Hematopoietic multipotent progenitor cell treated with erythropoietin and hydrocortisone succinate and interleukin-3 and kit ligand, for 4 days (in vitro differentiated cells): ENCODE measurements around the gene CD79A.
"Not testable (repeated sequence)": the region's sequence is repeated elsewhere in the genome, so short reads cannot be mapped to it uniquely, and the experiment has no call there.

Source experiments
- DNase-seq: peaks from one replicate; pipeline ENCODE4 v3.0.0-alpha.2; 2015

The CD79A gene

GRCh38 chr19:41863209-41863931 is 13.7 kb upstream of the CD79A start:
- peak; percentile 78 for DNase-seq

GRCh38 chr19:41864374-41864773 is 12.7 kb upstream of the CD79A start:
- no peak for DNase-seq

DNA sequence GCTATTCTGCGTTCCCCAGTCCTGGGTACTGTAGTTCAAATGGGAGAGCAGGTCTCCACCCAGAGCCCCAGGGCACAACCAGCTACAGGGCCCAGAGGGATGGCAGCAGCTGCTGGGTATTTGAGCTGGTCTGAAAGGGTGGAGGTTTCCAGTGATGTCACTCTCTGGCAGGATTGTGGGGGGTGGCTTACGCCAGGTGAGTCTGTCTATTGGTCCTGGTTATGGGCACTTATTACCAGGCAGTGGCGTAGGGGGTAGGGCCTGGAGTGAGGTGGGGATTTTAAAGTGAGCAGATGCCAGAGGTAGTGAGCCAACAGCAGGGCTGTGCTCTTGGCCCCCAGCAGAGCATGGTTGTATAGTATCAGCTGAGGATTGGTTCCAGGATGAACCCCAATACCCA is 10.8 kb upstream of the CD79A start:
- DNase-seq = no peak

- DNase-seq = no peak
Measured at GRCh38 chr19:41868120-41868988, 8.7 kb upstream of the CD79A start.

GRCh38 chr19:41868989-41869300 is 8.1 kb upstream of the CD79A start:
- DNase-seq = no peak

DNA sequence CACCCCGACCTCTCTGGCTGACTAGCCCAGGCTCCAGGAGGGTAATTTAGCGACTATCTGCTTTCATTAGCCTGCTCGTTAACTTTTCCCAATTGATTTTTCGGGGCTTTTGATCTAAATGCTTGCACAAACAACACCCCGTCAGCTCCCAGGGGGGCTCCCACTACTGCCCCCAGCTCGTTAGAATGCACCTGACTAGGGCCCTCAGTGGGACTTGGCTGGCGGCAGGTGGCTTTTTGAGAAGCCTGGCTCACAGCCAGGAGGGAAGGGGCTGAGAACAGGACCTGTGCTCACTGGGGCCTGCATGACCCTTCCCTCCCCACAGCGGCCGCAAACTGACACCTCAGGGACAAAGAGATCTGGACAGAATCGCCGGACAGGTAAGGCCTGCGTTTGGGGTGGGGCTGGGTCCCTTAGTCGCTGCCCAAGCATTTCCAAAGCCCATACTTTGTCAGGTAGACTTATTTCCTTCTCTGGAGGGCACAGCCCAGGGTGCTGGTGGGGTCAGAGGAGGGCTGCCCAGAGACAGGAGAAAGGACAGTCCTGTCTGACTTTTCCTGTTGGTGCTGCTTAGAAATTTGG is 7.6 kb upstream of the CD79A start:
- DNase-seq = no peak

DNA sequence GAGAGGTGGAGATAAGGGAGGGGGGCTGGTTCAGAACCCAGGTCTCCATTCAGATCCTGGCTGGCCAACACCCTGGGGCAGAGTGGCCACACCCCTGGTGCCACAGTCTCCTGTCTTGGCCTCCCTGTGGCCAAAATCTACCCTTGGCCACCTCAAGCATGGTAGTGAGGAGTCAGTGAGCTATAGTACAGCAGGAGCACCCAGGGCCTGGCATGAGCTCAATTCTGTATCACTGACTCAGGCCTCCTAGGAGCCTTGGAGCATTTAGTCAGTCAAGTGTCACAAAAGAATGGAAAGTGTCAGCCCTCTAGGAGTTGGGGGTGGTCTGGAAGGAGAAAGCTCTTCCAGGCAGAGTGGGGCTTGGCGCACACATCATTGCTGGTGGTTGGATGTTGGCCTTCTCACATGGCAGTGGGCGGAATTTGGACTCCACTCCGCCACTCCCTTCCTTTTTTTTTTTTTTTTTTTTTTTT is 6.6 kb upstream of the CD79A start:
- DNase-seq = no peak

DNA sequence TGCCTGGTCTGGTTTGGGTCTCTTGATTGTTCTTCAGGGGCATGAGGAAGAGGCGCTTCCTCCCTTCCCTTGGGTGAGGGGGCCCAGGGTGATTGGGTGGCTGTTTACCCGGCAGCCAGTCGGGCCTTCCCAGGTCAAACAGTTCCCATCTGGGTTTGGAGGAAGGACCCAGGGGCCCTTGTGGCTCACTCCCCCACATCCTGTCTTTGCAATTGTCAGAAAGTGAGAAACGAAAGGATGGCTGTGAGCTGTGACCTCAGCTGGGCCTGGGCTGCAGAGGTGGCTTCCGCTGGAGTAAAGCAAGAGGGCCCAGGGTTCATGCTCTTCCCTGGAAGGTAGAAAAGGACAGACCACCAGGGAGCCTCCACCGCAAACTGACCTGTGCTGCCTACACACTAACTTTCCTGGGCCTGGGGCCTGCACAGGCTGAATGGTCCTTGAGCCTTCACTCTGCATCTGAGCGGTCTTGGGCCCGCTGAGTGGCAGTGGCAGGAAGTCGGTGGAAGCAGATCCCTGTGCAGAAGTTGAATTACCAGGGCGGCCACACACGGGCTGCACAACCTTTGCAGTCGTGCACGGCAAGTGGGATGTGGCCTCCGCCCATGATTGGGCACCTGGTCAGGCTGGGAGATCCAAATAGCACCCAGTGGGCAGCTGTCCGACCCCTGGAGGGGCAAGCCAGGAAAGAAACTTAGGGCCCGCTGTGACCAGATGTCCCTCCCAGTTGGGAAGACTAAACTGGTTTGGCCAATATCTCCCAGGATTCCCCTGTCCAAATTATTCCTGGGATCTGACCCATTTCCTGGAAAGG is 5.3 kb upstream of the CD79A start:
- peak; percentile 74 for DNase-seq

GRCh38 chr19:41872384-41872774 is 4.7 kb upstream of the CD79A start:
- no peak for DNase-seq

- DNase-seq = peak; percentile 83
Measured at GRCh38 chr19:41872775-41873647, 4.1 kb upstream of the CD79A start.

- DNase-seq = not testable (repeated sequence)
Measured at GRCh38 chr19:41875973-41876372, 1.1 kb upstream of the CD79A start.

- DNase-seq = no peak
Measured at GRCh38 chr19:41877916-41878905, 1.1 kb downstream of the CD79A start.

- DNase-seq = no peak
Measured at GRCh38 chr19:41879080-41879479, 2.0 kb downstream of the CD79A start.

DNA sequence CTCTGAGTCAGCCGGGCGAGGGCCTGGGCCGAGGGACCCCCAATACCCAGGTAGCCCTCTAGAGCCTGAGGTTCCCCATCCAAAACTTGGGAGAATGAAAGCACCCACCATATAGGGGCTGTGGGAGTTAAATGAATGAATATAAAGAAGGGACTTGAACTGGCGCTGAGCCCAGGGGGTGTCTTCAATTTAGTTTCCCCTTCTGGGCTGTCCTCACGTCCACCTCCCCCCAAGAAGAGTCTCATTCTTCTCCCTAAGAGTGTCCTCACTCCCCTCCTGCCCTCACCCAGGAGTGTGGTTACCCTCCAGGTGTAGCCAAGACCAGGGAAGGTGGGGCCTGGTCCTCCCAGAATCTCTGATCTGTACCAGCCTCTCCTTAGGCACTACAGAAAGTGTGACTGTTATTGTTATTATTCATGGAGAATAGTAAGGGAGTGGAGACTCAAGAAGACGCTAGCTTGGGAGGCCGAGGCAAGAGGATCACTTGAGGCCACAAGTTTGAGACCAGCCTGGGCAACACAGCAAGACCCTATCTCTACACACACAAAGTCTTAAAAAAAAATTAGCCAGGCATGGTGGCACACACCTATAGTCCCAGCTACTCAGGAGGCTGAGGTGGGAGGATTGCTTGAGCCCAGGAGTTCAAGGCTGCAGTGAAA is 2.7 kb downstream of the CD79A start:
- DNase-seq = no peak

DNA sequence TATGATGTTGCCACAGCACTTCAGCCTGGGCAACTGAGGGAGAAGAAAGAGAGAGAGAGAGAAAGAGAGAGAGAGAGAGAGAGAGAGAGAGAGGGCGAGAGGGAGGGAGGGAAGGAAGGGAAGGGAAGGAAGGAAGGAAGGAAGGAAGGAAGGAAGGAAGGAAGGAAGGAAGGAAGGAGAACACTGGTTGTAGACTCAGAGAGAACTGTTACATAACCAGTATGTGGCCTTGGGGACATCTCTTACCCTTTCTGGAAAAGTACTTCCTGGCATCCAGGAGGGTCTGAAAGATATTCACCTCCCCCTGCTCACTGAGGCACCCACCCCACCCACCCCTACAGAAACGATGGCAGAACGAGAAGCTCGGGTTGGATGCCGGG is 3.2 kb downstream of the CD79A start:
- no peak for DNase-seq

DNA sequence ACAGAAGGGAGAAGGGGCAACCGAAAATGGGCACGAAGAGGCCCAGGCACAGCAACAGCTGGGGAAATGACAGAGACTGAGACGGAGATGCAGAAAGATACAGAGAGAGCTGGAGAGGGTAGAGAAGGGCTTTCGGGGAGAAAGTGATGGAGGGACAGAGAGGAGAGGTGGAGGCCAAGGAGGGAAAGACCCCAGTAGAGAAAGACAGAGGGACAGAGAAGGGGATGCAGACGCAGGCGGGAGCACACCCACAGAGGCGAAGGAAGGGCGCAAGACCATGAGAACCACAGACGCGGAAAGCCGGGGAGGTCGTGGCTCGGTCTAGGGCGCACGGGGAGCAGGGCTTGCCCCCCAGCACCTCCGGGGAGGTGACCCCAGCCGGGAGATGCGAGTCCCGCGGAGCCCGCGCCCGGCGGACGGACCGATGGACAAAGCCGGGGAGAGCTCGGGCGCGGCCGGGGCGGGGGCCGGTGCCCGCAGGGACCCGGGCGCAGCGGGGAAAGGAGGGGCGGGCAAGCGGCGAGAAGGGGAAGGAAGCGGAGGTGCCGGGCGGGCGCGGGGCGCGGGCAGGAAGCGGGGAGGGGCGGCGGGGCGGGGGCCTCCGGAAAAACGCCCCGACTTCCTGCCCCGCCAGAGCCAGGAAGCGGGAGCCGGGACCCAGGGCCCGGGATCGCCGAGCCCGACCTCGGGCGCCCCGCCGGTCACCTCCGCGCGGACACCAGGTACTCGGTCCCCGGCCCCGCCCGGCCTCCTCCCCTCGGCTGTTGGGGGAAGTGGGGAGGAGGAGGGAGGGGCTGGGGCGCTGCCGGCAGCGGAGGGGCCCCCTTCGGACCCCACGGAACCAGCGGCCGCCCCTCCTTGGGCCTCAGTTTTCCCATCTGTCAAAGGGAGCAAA is 5.7 kb downstream of the CD79A start, which contains the start of gene ARHGEF1:
Gene ARHGEF1 (plus strand): TSS at position 617 of the 895 bp plus-strand sequence. CDS start 4,899 bp downstream, outside the sequence.
- DNase-seq = peak; percentile 72

DNA sequence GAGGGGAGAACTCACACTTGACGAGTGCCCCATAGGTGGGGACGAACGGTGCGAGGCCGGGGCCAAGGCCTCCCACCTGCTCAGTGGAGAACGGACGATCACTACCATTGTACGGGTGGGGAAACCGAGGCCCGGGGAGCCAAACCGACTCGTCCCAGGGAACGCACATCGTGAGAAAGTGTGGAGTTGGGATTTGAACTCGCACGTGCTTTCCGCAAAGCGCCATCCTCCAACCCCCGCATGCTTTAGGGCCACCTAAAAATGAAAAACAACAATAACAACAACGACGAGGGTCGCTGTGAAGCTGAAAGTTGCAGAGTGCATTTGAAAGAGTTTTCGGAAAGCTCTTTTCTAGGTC is 6.4 kb downstream of the CD79A start:
- no peak for DNase-seq

DNA sequence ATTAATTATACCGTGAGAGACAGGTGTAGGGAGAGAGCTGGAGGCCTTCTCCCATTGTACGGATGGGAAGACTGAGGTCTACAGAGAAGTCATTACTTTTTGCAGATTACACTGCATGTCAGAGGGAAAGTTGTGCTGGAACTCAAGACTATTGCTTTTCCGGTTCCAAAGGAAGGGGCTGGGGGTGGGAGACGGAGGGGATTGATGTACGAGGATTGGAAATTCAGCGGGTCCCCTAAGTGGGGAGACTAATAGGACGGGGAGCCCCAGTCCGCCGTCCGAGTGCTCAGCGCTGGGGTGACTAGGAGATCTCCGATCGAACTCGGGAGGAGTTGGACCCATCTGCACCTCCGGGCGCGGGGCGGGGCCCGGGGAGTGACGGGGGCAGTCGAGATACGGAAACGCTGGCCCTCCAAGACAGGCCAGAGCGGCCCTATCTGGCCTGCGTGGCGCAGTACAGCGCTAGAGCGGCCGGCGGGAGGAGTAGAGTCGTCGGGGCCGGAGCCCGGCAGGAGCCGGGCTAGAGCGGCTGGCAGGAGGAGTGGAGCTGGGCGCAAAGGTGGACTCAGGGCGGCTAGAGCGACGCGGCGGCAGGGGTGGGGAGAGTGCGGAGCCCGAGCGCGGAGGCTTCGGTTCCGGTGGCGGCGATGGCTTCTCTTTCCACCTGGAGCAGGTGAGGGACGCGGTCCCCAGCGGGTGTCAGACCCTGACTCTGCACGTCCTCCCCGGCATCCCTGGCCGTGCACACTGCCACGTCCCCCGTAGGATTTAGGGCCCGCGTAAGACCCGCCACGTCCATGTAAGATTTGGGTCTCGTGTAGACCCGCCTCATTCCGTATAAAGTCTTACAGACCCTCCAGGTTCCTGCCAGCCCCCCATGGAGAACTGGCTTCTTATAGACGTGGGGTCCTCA is 7.0 kb downstream of the CD79A start:
- DNase-seq = peak; percentile 99
